Measurements from ENCODE around the gene MVK. TPM values are rescaled to one million over a fixed set of nuclear protein-coding genes. Genes with fewer than 3 reads are reported as not detected.

The MVK gene
- total RNA-seq, 1 donor from 2014 or later: 24.3 TPM

DNA sequence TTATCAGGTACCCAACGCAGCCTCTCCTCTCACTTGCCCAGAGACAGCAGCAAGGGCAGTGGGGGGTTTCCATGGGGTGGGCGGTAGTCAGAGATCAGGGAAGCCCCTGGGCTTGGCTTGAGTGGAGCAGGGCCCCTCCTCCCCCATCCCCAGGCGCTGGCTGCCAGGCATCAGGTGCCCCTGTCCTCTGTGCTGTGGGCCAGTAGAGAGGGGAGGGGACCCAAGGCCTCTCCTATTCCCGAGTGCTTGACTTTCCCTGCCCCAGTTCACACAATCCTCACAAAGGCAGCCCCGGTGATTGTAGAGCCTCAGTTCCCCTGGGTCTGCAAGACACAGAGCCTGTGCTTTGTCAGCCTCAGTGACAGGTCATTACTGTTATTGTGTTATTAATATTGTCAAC is 57.7 kb downstream of the MVK start:
- no peak for DNase-seq (ENCODE audit: low read depth)

DNA sequence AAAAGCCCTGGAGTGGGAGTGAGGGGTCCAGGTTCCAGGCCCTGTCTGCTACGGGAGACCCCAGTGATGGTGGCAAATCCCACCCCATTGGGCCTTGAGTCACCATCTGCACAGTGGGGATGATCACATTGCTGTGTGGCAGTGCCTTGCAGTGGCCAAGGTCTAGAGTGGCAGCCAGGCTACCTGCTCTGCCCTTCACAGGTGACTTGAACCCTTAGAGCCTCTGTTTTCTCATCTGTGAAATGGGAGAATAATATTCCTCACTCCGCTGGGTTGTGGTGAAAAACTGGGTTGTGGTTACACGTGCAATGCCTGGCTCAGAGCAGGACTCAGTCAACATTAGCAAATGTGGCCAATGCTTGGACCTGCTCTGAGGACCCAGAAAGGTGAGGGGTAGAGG is 58.2 kb downstream of the MVK start:
- DNase-seq (ENCODE audit: low read depth): no peak

DNA sequence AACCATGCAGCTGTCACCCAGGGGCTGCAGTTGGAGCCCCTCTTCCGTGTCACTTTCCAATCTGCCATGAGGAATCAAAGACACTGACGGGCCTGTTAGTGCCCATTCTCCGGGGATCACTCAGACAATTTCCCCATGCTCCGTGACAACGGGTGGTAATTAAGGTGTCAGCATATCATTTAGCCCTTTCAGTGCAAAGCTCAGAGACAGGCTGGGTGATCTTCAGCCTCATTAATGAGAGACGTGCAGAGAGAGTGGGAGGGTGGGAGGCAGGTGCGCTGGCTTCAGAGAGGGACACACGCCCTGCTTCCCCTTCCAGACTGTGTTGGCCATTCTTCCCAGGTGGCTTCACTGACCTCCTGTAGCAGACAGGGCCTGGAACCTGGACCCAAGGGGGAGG is 58.7 kb downstream of the MVK start:
- DNase-seq (ENCODE audit: low read depth): no peak

DNA sequence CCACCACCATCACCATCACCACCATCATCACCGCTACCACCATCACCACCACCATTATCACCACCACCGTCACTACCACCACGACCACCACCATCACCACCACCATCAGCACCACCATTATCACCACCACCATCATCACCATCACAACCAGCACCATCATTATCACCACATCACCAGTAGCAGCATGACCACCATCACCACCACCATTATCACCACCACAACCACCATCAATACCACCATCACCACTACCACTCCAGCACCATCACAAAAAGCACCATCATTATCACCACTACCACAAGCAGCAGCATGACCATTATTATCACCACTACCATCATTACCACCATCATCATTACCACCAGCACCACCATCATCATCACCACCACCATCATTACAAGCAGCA is 62.1 kb downstream of the MVK start:
- DNase-seq (ENCODE audit: low read depth): no peak

DNA sequence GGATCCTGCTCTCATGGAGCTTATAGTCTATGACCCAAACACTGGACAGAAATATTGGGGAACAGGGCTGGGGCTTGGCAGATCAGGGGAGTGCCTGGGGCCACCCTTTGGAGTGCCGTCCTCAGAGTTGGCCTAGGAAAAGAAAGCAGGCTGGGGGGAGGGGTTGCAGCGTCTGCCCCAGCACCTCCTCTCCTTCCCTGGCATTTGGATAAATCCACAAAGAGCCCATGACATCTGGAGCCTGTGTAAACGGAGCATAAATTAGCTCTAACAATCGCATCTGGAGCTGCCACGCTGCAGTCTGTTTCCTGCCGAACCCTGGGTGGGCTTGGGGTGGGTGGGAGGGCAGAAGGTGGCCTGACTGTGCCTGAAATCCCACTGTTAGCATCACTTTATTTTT is 63.8 kb downstream of the MVK start:
- no peak for DNase-seq (ENCODE audit: low read depth)

DNA sequence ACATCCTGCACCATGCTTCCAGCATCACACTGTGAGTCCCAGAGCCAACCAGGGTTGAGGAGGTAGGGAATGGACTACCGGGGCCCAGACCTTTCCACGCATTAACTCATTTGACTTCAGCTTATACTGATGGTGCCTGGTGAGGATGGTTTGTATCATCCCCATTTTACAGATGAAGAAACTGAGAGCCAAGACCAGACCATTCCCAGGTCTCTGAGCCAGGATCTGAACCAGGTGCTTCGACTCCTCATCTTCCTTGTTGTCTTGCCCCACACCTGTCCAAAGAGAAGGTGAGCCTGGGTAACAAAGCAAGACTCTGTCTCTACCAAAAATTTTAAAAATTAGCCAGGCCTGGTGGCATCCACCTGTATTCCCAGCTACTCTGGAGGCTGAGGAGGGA is 64.4 kb downstream of the MVK start:
- DNase-seq (ENCODE audit: low read depth): no peak

DNA sequence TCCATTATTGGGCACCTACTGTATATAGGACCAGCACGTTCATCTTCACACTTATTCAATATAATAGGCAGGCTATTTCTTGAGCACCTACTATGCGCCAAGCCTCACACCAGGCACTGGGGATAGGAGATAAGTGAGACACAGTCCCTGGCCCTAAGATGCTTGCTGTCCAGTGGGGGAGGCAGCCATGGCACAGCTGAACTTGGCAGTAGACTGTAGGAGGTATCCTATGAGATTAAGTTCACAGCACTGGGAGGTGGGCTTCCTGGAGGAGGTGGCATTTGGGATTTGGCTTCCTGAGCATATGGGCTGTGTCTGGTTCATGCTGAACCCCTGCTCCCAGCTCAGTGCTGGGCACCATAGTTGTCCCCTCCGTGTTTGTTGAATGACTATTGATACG is 65.1 kb downstream of the MVK start:
- no peak for DNase-seq (ENCODE audit: low read depth)

DNA sequence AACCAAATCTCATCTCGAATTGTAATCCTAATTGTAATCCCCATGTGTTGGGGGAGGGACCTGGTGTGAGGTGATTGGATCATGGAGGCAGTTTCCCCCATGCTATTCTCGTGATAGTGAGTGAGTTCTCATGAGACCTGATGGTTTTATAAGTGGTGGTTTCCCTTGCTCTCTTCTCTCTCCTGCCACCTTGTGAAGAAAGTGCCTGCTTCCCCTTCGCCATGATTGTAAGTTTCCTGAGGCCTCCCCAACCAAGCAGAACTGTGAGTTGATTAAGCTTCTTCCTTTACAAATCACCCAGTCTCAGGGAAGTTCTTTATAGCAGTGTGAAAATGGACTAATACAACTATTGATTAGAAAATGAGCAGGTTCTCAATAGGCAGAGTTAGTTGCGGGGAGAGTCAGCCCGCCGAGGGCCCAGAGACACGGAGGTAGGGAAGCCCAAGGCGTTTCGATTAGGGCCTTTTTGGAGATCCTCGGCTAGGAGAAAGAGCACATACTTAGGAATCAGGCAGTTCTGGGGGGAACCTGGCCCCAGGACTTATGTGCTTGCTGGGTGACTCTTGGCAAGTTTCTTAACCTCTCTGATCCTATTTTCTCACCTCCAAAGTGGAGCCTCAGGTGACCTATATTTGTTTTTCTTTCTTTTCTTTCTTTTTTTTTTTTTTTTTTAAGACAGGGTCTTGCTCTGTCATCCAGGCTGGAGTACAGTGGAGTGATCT is 65.7 kb downstream of the MVK start:
- DNase-seq (ENCODE audit: low read depth): no peak

DNA sequence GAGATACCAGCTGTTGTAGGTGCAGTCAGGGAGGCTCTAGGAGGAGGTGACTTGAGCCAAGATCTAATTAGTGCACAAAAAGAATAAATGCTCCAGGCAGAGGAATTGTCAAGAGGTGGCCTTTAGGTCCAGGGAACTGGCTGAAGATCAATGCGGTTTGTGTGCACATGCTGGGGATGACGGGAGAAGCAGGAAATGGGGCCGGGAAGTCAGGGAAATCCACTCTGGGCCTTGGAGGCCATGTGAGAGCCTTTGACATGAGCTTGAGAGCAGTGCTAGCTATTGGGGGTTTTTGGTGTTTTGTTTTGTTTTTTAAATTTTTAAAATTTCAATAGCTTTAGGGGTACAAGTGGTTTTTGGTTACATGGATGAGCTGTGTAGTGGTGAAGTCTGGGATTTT is 67.4 kb downstream of the MVK start:
- no peak for DNase-seq (ENCODE audit: low read depth)

DNA sequence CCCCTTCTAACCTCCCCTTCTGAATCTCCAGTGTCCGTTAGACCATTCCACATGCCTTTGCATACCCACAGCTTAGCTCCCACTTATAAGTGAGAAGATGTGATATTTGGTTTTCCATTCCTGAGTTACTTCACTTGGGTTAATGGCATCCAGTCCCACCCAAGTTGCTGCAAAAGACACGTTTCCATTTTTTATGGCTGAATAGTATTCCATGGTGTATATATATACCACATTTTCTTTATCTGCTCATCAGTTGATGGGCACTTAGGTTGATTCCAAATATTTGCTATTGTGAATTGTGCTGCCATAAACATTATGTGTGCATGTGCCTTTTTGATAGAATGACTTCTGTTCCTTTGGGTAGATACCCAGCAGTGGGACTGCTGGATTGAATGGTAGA is 67.8 kb downstream of the MVK start:
- no peak for DNase-seq (ENCODE audit: low read depth)

DNA sequence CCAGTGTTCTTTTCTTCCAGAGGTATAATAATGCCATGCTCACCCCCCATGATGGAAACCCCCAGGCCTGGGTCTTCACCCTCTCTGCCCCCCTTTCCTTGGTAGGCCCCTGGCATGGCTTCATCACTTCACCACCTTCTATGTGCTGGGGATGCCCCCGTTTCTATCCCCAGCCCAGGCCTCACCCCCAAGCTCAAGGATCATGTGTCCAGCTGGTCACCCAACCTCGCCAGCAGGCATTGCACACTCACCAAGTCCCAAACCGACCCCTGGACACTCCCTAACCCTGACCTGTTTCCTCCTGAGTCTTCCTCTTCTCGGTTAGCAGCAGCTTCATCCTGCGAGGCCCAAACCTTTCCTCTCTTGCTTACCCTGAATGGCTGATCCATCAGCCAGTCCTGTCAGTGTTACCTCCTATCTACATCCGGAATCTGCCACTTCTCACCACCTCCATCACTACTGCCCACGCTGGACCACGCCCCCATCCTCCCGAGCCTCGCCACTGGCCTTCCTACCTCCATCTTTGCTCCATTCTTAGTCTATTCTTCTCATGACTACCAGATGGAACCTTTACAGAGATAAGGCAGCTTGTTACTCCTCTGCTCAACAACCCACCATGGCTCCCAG is 69.0 kb downstream of the MVK start:
- DNase-seq (ENCODE audit: low read depth): no peak

DNA sequence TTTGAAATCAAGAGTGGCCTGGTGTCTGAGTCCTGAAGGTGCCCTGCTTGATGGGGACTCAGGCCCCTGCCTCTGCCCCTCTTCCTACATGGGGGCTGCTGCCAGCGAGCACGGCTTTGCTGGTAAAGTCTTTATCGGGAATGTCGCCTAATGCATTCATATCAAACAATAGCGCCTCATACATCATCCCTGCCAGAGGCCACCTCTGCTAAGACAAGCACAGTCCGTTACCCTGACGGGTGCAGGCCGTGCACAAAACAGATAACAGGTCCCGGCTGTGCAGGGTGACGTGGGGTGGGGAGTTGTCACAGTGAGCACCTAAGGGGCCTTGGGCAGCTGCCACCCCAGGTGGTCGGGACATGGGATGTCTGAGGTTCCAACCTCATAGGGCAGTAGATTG is 71.6 kb downstream of the MVK start:
- no peak for DNase-seq (ENCODE audit: low read depth)

DNA sequence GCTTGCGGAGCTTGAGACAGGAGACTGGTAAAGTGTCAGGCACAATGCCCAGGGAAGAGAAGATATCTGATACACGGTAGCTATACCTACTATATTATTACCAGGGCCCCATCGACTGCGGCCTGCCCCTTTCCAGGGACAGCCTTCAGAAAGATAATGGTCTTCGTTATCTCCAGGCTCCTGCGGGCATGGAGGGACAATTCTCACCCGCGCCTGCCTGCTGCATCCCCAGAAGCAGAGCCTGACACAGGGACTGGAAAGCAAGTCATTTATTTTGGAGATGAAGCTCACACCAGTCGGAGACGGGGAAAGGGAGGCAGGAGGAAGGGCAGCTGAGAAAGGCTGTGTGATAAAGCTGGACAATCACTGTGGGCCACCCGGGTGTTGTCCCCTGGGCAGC is 72.1 kb downstream of the MVK start:
- DNase-seq (ENCODE audit: low read depth): no peak

Other genes with a start within 250 kb of the MVK start
- not detected in 2 replicates for gene MYO1H, start 225.9 kb upstream of the MVK start, total RNA-seq
- gene KCTD10, start 96.5 kb upstream of the MVK start, total RNA-seq: 54.0 and 58.3 TPM in 2 replicates
- 63.2 and 78.4 TPM in 2 replicates for gene UBE3B, start 96.2 kb upstream of the MVK start, total RNA-seq
- 16.2 and 34.4 TPM in 2 replicates for gene MMAB, start 290 bp upstream of the MVK start, total RNA-seq
- gene FAM222A, start 140.0 kb downstream of the MVK start, total RNA-seq: 0.35 and 3.1 TPM in 2 replicates